Activated CD4-positive, alpha-beta T cell treated with anti-CD3 and anti-CD28 coated beads, Interleukin-2, amount 10 ng/mL, durations not matched to agents 7 days and 5 days (primary cell): ENCODE data around the gene SLC2A10. TPM values are rescaled to one million over a fixed set of nuclear protein-coding genes. Genes with fewer than 3 reads are reported as not detected.

Source experiments
- CTCF ChIA-PET: fragments of 350-600 bp; sonication (Branson Sonifier 250); formaldehyde crosslinking; loops from one replicate; lab custom pipeline; 2021; ENCODE audit warnings: antibody characterized with exemption; lab: Charles Lee
- POLR2A ChIA-PET: fragments of 350-600 bp; sonication (Branson Sonifier 250); formaldehyde crosslinking; loops from one replicate; lab custom pipeline; 2021; ENCODE audit warnings: antibody characterized with exemption; lab: Charles Lee
- DNase-seq: peaks from one replicate; pipeline ENCODE4 v3.0.0-alpha.2; 2020
- H3K27ac Mint-ChIP-seq: one replicate; pipeline ENCODE4 v1.8.0; 2021; ENCODE audit warnings: mild to moderate bottlenecking, moderate library complexity, mixed read lengths
- H3K27me3 Mint-ChIP-seq: one replicate; pipeline ENCODE4 v1.8.0; 2021; ENCODE audit warnings: mixed read lengths
- H3K36me3 Mint-ChIP-seq: one replicate; pipeline ENCODE4 v1.8.0; 2021; ENCODE audit warnings: low read depth, mixed read lengths
- H3K4me1 Mint-ChIP-seq: one replicate; pipeline ENCODE4 v1.8.0; 2021; ENCODE audit warnings: mixed read lengths
- H3K4me3 Mint-ChIP-seq: one replicate; pipeline ENCODE4 v1.8.0; 2021; ENCODE audit warnings: mild to moderate bottlenecking, moderate library complexity, mixed read lengths
- H3K9me3 Mint-ChIP-seq: one replicate; pipeline ENCODE4 v1.8.0; 2021; ENCODE audit warnings: mixed read lengths
- total RNA-seq, 2 experiments: library from RNA; stranded (reverse); gene quantifications; one replicate each; pipeline ENCODE4 v1.2.3, GENCODE V29; 2021

The SLC2A10 gene
- total RNA-seq, 2 experiments from 2014 or later, result not detected

DNA sequence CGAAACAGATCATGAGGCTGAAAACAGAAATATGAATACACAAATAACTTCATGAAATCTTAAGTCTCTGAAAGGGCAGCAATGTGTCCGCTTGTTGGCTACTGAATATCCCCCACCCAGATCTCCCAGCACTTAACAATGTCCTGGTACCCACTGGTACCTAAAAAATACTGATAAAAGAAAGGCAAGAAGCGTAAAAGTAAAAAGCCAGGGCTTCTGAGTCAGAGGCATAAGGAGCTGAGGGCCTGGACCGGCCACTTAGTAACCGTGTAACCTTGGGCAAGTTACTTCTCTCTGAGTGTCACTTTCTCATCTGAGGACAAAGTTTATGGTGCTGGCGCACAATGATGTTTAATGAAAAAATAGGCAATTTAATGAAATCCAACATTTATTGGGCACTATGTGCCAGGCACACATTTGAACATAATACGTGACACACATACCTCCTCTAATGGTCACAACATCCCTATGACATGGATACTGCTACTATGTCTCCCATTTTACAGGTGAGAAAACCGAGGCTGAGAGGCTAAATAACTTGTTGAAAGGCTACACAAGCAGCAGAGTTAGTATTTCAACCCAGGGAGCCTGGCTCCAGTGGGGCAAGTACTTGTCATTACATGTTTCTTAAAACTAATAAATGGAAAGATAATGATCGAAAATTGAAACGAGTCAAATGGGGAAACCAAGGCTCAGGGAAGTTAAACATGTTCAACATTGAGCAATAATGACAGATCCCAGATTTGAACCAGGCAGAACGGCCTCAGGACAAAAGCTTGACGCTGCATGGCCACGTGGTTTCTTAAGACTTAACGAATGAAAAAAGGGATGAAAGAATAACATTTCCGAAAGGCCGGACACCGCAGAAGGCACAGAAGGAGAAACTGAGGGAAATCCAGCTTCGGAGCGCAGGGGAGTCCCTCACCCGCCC lies 21.0 kb upstream of the SLC2A10 start:
- H3K36me3 Mint-ChIP-seq, result peaks cover 26% of the 10 kb centered on the region
- no peak for DNase-seq
- H3K27me3 Mint-ChIP-seq, result no peaks in the 10 kb centered on the region
- H3K27ac Mint-ChIP-seq, result peak overlapping the region; percentile 89
- H3K4me1 Mint-ChIP-seq, result peaks cover 45% of the 10 kb centered on the region
- H3K4me3 Mint-ChIP-seq, result peak overlapping the region; percentile 98
- ChIA-PET CTCF (interaction anchor here (0.7 to 2.3 kb wide), 10 partner anchors 12 to 166 kb away, joined by 3 to 10 read pairs (median 3); no protein-coding TSS in a partner anchor), POLR2A (no interaction called here)
- H3K9me3 Mint-ChIP-seq, result no peaks in the 10 kb centered on the region

DNA sequence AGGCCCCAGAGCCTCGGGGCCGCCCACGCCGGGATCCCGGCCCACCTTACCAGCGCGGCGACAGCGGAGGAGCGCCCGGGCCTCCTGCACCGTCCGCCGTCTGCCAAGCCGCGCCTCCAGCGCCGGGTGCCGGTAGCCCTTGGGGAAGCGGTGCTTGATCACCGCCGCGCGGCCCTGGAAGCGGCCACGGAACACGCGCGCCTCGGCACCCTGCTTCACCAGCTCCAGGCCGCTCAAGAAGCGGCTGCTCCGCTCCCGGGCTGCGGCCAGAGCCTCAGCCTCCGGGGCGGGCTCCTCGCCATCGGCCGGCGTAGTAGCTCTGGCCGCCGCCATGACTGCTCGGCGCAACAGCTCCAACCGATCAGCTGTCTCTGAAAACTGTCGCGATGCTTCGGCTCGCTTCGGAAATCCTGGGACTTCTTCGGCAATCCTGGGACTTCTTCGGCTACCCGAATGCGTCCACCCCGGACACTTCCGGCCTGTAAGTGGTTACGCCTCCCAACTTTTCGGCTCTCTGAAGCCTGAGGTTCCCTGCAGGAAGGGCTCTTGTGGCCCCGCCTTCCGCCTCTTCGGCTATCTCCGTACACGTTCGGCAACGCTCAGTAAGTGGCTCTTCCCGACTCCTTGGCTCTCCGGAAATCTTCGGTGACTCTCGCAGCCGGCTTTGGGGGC lies 20.2 kb upstream of the SLC2A10 start, which contains the start of gene TP53RK:
TSS of gene TP53RK (minus strand) at position 363 of the 672 bp plus-strand sequence. CDS start at position 333, 30 bp downstream.
- CTCF ChIA-PET, result interaction anchor here (0.7 to 2.3 kb wide), 8 partner anchors 8 to 167 kb away, joined by 3 to 10 read pairs (median 3); no protein-coding TSS in a partner anchor
- Mint-ChIP-seq H3K4me1 (peaks cover 43% of the 10 kb centered on the region), H3K9me3 (no peaks in the 10 kb centered on the region), H3K27ac (peak within 1 kb of the TSS; percentile 96), H3K4me3 (peak within 1 kb of the TSS; percentile 98), H3K36me3 (peaks cover 20% of the 10 kb centered on the region), H3K27me3 (no peaks in the 10 kb centered on the region)
- POLR2A ChIA-PET, result no interaction called here
- DNase-seq, result peak; percentile 97

DNA sequence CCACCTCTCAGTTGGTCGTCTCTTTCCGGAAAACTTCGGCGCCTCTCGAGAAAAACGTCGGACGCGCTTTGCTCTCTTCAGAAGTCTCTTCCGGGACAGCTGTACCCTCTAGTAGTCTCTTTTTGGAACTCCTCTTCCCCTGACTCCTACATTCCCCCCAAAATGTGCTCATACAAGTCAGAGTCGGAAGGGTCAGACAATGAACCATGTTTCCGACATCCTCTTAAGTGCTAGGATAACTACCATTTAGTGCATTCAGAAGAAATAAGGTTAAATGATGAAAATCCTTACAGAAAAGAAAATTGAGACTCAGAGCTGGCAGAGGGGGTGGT lies 19.7 kb upstream of the SLC2A10 start:
- DNase-seq, result no peak
- Mint-ChIP-seq H3K27me3 (no peaks in the 10 kb centered on the region), H3K27ac (peak overlapping the region; percentile 96), H3K36me3 (peaks cover 17% of the 10 kb centered on the region), H3K9me3 (no peaks in the 10 kb centered on the region), H3K4me3 (peak overlapping the region; percentile 98), H3K4me1 (peaks cover 47% of the 10 kb centered on the region)
- CTCF ChIA-PET, result interaction anchor here (0.9 to 2.3 kb wide), 5 partner anchors 9 to 168 kb away, joined by 3 to 10 read pairs (median 4); no protein-coding TSS in a partner anchor
- POLR2A ChIA-PET, result no interaction called here

DNA sequence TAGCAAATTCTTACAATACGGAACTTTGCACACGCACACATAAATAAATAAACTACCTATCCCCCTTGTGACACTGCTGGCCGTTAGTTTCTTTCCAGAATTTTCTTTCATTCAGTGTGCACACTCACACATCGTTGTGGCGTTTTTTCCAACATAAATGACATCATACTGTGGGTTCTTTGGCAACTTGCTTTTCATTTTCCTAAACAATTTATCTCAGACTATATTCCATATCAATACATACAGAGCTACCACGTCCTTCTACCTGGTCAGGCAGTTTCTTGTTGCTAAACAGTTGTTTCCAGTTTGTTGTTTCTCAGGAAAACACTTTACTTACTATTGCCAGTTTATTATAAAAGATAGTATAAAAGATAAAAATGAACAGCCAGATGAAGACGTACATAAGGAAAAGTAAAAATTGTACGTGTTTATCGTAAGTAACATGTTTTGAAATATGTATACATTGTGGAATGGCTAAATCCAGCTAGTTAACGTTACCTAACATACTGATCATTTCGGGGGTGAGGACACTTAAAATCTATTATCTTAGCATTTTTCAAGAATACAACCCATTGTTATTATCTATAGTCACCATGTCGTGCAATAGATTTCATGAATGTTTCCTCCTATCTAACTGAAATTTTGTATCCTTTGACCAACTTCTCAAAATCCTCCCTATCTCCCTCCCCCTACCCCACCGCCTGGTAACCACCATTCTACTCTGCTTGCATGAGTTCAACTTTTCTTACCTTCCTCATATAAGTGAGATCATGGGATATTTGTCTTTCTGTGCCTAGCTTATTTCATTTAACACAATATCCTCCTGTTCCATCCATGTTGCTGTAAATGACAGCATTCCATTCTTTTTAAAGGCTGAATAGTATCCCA lies 19.0 kb upstream of the SLC2A10 start:
- no peak for DNase-seq
- POLR2A ChIA-PET, result no interaction called here
- peaks cover 13% of the 10 kb centered on the region for H3K36me3 Mint-ChIP-seq

DNA sequence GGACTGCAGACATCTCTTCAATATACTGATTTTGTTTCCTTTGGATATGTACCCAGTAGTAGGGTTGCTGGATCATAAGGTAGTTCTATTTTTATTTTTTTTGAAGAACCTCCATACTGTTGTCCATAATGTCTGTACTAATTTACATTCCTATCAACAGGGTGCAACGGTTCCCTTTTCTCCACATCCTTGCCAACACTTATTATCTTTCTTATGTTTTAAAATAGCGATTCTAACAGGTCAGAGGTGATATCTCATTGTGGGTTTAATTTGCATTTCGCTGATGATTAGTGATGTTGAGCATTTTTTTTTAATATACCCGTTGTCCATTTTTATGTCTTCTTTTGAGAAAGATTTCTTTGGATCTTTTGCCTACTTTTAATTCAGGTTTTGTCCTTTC lies 18.3 kb upstream of the SLC2A10 start:
- Mint-ChIP-seq H3K27ac (peak overlapping the region; percentile 50), H3K9me3 (no peaks in the 10 kb centered on the region), H3K27me3 (no peaks in the 10 kb centered on the region), H3K4me3 (peak overlapping the region; percentile 3), H3K36me3 (peaks cover 7% of the 10 kb centered on the region), H3K4me1 (peaks cover 41% of the 10 kb centered on the region)
- CTCF ChIA-PET, result no interaction called here
- no peak for DNase-seq
- POLR2A ChIA-PET, result no interaction called here

More for the DNA sequence above, 19.0 kb upstream of the SLC2A10 start:
- peak overlapping the region; percentile 3 for H3K4me3 Mint-ChIP-seq
- H3K9me3 Mint-ChIP-seq, result no peaks in the 10 kb centered on the region
- peak overlapping the region; percentile 65 for H3K27ac Mint-ChIP-seq
- H3K4me1 Mint-ChIP-seq, result peaks cover 43% of the 10 kb centered on the region
- no peaks in the 10 kb centered on the region for H3K27me3 Mint-ChIP-seq
- CTCF ChIA-PET, result interaction anchor here (1.0 to 2.3 kb wide), 3 partner anchors 10 to 168 kb away, joined by 4 to 10 read pairs (median 4); no protein-coding TSS in a partner anchor

DNA sequence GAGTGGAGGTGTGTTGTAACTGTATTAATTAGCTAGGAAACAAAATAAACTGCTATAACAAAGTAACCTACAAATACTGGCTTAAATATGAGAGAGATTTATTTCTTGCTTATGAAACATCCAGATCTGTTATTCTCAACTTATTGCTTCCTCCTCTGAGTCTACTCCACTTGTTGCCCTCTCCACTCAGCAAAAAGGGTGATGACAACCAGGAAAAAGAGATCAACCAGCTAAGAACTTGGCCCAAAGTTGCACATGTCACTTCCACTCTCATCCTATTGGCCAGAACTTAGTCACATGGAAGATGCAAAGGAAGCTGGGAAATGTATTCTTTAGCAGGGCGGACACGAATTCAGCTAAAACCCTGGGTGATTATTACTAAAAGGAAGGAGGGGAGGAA lies 15.0 kb upstream of the SLC2A10 start:
- DNase-seq, result no peak
- H3K27ac Mint-ChIP-seq, result no peak overlapping the region
- POLR2A ChIA-PET, result interaction anchor here (0.7 kb wide), 1 partner anchor 1929 kb away, joined by 4 read pairs; no protein-coding TSS in a partner anchor
- H3K36me3 Mint-ChIP-seq, result no peaks in the 10 kb centered on the region
- H3K4me3 Mint-ChIP-seq, result no peak overlapping the region
- H3K4me1 Mint-ChIP-seq, result peaks cover 19% of the 10 kb centered on the region
- no peaks in the 10 kb centered on the region for H3K27me3 Mint-ChIP-seq
- CTCF ChIA-PET, result interaction anchor here (0.6 to 1.7 kb wide), 2 partner anchors 133 to 557 kb away, joined by 3 to 4 read pairs; no protein-coding TSS in a partner anchor
- H3K9me3 Mint-ChIP-seq, result no peaks in the 10 kb centered on the region

DNA sequence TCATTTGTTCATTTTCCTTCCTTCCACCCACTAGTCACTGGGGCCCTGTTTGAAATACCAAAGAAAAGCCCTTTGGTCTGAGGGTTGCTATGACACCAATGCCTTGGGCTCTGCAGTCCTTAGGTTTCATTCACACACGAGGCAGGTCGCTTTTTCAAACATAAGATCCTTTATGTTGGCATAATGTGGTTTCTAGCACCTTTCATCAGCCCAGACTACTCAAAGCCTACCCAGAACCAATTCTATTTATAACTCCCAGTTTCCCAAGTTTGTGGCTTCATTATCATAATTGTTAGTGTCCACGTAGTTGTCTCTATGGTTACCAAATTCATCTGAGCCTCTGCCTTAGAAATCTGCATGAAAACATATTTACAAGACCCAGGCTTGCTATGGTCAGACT lies 13.6 kb upstream of the SLC2A10 start:
- CTCF ChIA-PET, result interaction anchor here (1.0 kb wide), 1 partner anchor 10 kb away, joined by 3 read pairs; no protein-coding TSS in a partner anchor
- Mint-ChIP-seq H3K27ac (no peak overlapping the region), H3K36me3 (no peaks in the 10 kb centered on the region), H3K4me1 (peaks cover 10% of the 10 kb centered on the region), H3K4me3 (no peak overlapping the region), H3K9me3 (no peaks in the 10 kb centered on the region), H3K27me3 (peaks cover 3% of the 10 kb centered on the region)
- POLR2A ChIA-PET, result no interaction called here
- DNase-seq, result no peak

DNA sequence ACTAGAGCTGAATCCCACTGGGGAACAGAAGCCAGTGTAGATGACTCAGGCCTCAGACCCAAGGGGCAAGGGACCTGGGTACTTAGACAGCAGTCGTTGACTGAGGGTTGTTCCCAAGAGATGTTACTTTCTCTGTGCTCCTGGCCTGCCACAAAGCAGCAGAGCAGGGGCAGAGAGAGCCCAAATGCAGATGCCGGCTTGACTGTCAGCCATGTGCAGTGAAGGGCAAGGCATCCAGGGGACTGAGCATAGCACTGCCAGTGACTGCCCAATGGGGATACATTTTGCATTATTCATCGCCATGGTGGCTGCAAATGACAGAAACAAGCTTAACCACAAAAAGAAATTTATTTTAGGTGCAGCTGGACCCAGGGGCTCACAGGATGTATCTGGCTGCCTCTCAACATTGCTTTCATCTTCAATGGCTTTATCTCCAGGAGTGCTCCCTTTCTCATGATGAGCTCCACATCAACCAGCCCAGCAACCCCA lies 12.6 kb upstream of the SLC2A10 start:
- Mint-ChIP-seq H3K27me3 (peaks cover 4% of the 10 kb centered on the region), H3K4me3 (no peak overlapping the region), H3K9me3 (no peaks in the 10 kb centered on the region), H3K27ac (no peak overlapping the region), H3K36me3 (no peaks in the 10 kb centered on the region), H3K4me1 (peaks cover 9% of the 10 kb centered on the region)
- CTCF ChIA-PET, result no interaction called here
- no peak for DNase-seq
- POLR2A ChIA-PET, result interaction anchor here (0.6 kb wide), 1 partner anchor 145 kb away, joined by 3 read pairs; no protein-coding TSS in a partner anchor

DNA sequence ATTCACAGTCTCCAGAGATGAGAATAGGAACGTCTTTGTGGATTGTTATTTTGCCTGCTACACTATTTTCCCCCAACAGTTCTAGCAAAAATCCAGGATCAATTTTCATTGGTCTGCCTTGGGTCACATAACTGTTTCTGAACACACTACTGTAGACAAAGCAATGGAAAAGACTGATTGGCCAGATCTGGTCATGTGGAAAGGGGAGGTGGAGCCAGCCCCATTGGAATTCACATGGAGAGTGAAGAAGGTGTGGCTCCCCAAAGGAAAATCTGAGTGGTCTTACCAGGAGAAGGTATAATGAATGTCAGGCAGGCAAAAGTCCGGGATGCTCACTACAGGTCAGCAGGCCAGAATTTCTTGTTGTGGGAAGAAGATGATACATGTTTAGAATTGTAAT lies 10.7 kb upstream of the SLC2A10 start:
- no peak for DNase-seq
- peaks cover 4% of the 10 kb centered on the region for H3K27me3 Mint-ChIP-seq
- ChIA-PET POLR2A (no interaction called here), CTCF (no interaction called here)
- H3K4me1 Mint-ChIP-seq, result peaks cover 9% of the 10 kb centered on the region
- H3K9me3 Mint-ChIP-seq, result no peaks in the 10 kb centered on the region
- no peak overlapping the region for H3K27ac Mint-ChIP-seq
- no peak overlapping the region for H3K4me3 Mint-ChIP-seq
- H3K36me3 Mint-ChIP-seq, result no peaks in the 10 kb centered on the region

DNA sequence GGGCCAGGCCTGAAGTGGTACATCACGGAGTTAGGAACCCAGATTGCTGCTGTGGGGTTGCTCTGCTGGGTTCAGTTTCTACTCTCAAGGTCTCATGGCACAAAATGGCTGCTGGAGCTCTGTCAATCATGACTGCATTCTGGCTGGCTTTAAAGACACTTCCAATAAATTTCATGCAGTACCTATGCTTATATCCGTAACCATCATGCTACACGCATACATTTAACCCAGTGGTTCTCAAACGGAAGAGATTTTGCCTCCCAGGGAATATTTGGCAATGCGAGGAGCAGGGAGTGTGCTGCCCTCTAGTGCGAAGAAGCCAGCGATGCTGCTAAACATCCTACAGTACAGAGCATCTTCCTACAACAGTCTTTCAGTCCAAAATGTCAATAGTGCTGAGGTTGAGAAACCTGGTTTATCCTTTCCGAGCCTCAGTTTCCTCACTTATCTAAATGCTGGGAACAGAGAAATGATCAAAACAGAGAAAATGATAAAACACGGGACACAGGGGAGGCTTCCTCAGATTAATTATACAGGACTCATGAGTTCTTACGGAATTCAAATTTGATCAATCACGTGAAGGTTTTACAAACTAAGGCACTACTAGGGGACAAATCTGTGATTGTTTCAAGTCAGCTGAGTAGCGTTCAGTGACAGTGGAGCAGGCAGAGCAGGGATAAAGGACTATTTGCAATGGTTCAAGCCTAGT lies 9.6 kb upstream of the SLC2A10 start:
- Mint-ChIP-seq H3K9me3 (no peaks in the 10 kb centered on the region), H3K4me1 (peaks cover 4% of the 10 kb centered on the region), H3K27ac (no peak overlapping the region), H3K27me3 (peaks cover 7% of the 10 kb centered on the region), H3K36me3 (no peaks in the 10 kb centered on the region), H3K4me3 (no peak overlapping the region)
- DNase-seq, result no peak
- POLR2A ChIA-PET, result no interaction called here
- CTCF ChIA-PET, result no interaction called here

DNA sequence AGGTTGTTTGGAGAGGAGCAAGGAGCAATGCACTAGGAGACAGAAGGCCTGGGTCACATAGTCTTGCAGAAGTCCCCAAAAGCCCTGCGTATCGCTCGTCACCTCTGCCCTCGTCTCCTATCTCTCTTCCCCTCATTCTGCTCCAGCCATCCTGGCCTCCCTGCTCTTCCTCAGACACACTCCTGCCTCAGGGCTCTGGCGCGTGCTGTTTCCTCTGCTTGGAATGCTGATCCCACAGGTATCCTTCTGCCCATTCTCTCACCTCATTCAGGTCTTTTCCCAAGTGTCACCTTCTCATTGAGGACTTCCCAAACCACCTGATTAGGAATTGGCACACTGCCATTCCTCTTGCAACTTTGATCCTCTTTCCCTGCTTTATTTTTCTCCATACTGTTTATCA lies 9.0 kb upstream of the SLC2A10 start:
- Mint-ChIP-seq H3K27me3 (peaks cover 12% of the 10 kb centered on the region), H3K9me3 (no peaks in the 10 kb centered on the region), H3K4me1 (peaks cover 4% of the 10 kb centered on the region), H3K4me3 (no peak overlapping the region), H3K36me3 (no peaks in the 10 kb centered on the region), H3K27ac (no peak overlapping the region)
- DNase-seq, result no peak
- CTCF ChIA-PET, result no interaction called here
- POLR2A ChIA-PET, result no interaction called here
